CD1c-positive myeloid dendritic cell (primary cell): Measurements from ENCODE around the gene SIAH1.
"Not testable (repeated sequence)": the region's sequence is repeated elsewhere in the genome, so short reads cannot be mapped to it uniquely, and the experiment has no call there.

Experiments
- DNase-seq: peaks from one replicate; pipeline ENCODE4 v3.0.0-alpha.2; 2016; ENCODE audit errors: extremely low spot score

The SIAH1 gene

DNA sequence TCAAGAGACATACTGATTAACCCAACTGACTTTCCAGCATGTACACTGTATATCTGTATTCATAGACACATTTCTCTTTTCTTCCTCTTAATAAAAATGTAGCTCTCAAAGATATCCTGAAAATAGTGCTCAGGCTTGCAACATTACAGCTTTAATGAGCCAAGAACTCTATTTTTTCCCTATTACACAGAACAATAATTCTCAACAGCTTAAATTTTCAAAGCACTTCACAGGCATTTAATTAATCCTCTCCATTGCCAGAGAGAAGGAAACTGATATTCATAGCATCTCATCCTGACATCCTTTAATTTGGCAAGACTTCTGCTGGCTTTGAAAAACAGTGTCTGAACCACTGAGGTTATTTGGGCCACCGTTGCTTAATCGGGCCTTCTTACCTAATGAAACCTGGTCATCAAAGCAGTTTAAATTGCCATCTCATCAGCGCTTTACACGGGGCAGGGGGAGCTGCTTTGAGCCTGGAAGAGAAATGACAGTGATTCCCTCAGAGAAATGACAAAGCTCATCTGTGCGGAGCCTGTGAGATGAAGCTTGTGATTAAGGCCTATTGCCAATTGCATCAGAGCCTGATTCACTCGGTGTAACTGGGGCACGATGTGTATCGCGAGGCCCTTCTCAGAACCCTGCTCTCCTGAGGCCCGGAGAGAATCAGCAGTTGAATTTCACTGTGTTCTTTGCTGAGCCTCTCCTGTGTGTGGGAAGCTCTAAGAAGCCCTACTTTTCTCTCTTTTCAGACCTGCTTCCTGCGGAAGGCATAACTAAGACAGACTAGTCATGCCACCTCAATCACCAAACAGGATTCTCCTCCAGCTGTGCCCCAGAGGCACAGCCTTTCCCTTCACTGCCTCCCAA, 8.5 kb upstream of the SIAH1 start:
- DNase-seq, result no peak

DNA sequence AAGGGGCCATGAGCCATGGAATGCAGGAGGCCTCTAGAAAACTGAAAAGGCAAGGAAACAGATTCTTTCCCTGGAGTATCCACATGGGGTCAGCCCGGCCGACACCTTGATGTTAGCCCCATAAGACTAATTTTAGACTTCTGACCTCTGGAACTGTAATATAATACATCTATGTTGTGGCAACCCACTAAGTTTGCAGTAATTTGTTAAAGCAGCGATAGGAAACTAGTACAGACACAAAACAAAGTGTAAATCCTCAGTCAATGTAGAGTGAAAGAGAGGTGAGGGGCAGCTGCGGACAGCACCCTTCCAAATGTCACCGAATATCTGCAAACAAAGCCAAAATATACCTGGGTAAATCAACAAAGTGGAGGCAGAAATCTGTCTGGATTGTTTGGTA, 7.2 kb upstream of the SIAH1 start:
- no peak for DNase-seq

DNA sequence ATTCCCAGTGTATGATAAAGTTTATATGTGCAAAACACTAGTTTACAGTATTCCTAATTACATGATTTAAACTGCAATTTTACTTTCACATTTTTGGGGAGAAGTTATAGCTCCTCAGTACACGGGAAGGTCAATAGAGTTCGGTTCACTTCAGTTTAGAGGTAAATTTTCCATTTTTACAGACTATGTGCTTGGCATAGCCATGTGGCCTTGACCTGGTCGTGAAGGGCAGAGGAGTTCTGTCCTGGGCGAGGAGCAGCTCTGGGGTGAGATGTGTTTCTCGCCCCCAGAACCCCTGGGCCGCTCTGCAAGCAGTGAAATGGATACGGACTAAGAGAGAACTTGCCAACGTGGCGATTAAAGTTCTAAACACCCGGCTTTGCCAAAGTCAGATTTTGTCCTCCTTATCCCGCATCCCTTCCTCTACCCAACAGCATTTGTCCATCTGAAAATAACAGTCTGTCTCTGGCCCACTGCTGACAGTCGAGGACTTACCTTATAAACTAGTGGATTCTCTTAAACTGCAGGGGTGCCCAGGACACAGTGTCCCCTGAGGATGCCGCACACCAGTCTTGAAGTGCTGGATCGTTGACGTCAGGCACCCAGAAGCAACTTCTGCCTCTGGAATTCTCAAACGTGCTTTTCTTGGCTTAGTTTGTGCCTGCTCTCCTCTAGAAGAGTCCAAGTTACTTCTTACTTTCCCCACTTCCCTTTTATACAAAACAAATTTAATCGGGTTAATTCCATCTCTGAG, 1.5 kb upstream of the SIAH1 start:
- DNase-seq, result no peak

GRCh38 chr16:48384520-48385252, 527 bp downstream of the SIAH1 start:
- peak; percentile 66 for DNase-seq

DNA sequence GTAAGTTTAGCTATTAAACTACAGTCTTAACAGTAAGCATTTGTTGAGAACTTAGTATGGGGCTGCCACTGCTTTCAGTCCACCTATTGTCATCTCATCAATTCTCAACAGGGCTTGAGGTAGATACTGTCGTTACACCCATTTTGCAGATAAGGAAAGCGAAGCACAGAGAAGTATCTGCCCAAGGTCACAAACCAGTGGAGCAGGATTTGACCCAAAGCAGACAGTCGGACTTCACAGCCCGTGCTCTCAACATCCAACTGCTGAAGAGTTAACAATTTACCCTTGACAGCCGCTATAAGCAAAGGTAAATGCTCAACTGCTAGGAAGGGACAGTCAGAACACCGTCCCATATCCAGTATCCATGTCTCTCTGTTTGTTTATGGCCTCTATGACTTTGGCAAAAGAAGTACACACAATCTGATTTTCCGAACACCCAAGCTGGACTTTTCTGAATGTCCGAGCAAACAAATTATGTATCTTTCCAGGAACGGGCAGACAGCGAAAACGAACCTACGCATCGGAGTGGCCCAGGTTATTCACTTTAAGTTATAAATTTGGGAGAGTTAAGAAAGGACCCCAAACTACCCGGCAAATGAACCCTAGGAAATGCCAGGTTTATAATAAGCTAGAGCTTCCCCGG, 1.2 kb downstream of the SIAH1 start:
- no peak for DNase-seq

- no peak for DNase-seq
Measured at GRCh38 chr16:48383009-48383876, 2.0 kb downstream of the SIAH1 start.

- no peak for DNase-seq
Measured at GRCh38 chr16:48382131-48382530, 3.1 kb downstream of the SIAH1 start.

GRCh38 chr16:48381201-48381600, 4.0 kb downstream of the SIAH1 start:
- no peak for DNase-seq

DNA sequence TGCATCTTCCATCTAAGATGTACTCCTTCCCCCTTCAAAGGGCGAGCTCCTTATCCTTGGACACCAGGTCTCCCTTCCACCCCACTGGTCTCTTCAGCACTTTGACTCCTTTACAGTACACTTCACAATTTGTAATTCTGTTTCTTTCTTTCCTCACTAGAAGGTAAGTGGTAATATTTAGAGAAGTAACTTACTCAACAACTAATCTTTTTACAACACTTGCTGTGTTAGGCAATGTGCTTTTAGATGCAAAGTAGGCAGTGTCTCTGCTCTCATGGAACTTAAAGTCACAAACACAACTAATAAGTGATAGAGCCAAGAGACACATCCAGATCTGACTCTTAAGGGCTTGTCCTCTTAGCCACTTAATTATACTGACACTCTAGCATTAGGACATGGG, 6.4 kb downstream of the SIAH1 start:
- peak; percentile 75 for DNase-seq

- no peak for DNase-seq
Measured at GRCh38 chr16:48378276-48378675, 6.9 kb downstream of the SIAH1 start.

DNA sequence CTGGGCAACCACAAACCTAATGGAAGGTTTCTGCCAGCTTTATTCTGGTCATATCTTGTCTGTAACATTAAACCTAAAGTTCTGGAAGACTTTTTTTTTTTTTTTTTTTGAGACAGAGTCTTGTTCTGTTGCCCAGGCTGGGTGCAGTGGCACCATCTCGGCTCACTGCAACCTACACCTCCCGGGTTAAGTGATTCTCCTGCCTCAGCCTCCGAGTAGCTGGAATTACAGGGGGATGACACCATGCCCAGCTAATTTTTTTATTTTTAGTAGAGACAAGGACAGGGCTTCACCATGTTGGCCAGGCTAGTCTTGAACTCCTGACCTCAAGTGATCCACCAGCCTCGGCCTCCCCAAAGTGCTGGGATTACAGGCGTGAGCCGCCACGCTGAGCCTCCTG, 7.9 kb downstream of the SIAH1 start:
- DNase-seq, result not testable (repeated sequence)

- no peak for DNase-seq
Measured at GRCh38 chr16:48374255-48374654, 11.0 kb downstream of the SIAH1 start.

GRCh38 chr16:48373258-48374029, 11.8 kb downstream of the SIAH1 start:
- DNase-seq, result peak; percentile 57

DNA sequence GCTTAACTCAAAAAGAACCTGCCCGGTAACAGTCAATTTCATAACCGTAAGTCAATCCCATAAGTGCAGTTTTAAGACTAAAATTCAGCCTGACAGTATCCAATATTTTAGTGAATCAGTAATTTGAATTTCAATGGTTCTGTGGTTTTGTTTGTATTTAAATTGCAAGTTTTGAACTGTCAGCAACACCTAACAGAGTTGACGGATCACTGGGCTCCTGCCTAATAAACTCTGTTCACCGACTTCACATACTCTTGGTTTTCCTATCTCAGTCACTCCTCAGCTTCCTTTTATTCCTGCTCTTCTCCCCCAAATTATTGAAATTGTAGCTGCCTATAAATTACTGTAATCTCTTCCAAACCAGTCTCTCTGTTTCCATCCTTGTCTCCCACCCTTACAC, 12.5 kb downstream of the SIAH1 start:
- no peak for DNase-seq

DNA sequence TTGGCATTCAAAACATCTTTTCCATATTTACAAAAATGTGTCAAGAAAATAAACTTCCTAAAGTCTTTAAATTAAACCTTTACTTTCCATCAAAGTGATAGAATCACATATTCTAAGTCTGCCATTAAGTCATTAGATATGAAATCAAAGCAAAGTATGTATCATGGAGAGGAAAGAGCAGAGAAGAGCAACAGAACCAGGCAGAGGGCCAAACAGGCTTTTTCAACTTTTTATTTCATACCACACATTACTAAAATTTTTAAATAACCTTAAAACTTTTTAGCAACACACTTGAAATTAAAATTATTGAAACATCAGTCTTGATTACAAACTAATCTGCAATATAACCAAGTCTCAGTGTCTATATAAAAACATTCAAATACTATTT, 13.8 kb downstream of the SIAH1 start:
- no peak for DNase-seq

- DNase-seq, result not testable (repeated sequence)
Measured at GRCh38 chr16:48370668-48371392, 14.4 kb downstream of the SIAH1 start.

DNA sequence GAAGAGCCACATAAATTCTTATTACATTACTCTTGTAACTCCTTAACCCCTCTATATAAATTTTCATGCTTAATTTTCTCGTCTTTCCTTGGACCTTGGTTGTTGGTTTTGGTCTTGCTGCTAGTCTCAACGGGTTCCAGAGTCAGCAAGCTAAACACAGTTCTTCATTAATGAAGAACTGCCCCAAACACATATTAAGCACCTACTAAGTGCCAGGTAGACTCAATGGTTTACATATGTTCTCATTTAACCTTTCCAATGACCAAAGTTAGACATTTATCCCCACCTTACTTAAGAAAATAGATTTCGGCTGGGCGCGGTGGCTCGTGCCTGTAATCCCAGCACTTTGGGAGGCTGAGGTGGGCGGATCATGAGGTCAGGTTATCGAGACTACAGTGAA, 15.0 kb downstream of the SIAH1 start:
- DNase-seq, result no peak

DNA sequence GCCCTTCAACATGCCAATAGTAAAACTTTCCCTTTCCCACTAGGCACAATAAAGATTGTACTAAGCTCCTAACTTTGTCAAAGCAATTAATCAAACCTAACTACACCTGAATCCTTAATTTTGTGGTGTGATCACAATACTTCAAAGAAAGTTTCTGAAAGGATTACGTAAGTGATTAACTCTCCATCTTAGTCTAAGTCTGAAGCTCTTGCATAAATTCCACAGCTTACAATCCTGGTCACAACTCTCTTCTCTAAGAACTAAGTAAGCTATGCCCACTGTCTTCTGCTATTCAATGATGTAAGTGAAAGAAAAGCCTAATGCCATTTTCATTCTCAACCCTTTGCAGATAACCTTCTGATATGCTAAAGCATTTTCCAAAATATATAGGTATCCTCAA, 15.4 kb downstream of the SIAH1 start:
- DNase-seq, result no peak

DNA sequence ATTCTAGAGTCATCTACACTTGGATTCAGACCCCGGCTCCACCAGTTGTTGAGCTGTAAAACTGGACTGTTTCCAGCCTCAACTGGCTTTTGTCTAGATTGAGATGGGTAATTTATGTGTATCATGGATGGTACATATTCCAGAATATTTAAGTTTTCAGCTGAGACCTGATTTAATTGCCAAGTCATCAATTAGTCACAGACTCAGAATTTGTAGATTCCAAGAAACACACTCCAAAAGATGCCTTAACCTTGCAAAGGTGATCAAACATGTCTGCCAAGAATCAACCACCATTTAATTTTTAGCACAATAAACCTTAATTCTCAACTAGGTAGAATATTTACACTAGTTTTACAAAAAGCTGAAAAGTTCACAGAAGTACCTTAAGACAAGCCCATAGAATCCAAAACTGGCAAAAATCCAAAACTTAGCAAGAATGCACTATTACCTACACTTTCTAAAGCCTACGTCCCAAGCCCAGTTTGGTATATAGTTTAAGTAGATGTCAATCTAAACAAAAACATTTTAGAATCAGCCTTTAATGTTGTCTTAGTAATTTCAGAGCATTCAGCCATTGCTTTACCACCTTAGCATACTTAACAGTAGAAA, 17.7 kb downstream of the SIAH1 start:
- no peak for DNase-seq
